Activated naive CD8-positive, alpha-beta T cell treated with anti-CD3 and anti-CD28 coated beads for 36 hours (primary cell): ENCODE data around the gene SORCS1. TPM values are rescaled to one million over a fixed set of nuclear protein-coding genes. Genes with fewer than 3 reads are reported as not detected.

Experiments
- DNase-seq: peaks from one replicate; pipeline ENCODE4 v3.0.0; 2021
- H3K27ac Mint-ChIP-seq: one replicate; pipeline ENCODE4 v1.8.0; 2022; ENCODE audit warnings: mild to moderate bottlenecking, moderate library complexity, mixed read lengths
- H3K27me3 Mint-ChIP-seq: one replicate; pipeline ENCODE4 v1.8.0; 2022; ENCODE audit warnings: mild to moderate bottlenecking, mixed read lengths
- H3K36me3 Mint-ChIP-seq: one replicate; pipeline ENCODE4 v1.8.0; 2021; ENCODE audit warnings: mild to moderate bottlenecking, mixed read lengths
- H3K4me1 Mint-ChIP-seq: one replicate; pipeline ENCODE4 v1.8.0; 2021; ENCODE audit warnings: mixed read lengths
- H3K4me3 Mint-ChIP-seq: one replicate; pipeline ENCODE4 v1.8.0; 2022; ENCODE audit warnings: mild to moderate bottlenecking, moderate library complexity, mixed read lengths
- H3K9me3 Mint-ChIP-seq: one replicate; pipeline ENCODE4 v1.8.0; 2022; ENCODE audit warnings: mixed read lengths
- total RNA-seq, 2 experiments: library from RNA; stranded (reverse); gene quantifications; one replicate each; pipeline ENCODE4 v1.2.3, GENCODE V29; 2021

The SORCS1 gene
- total RNA-seq, 2 experiments from 2014 or later: not detected

GRCh38 chr10:106832846-106833245 is 331.7 kb downstream of the SORCS1 start:
- no peaks in the 10 kb centered on the region for H3K9me3 Mint-ChIP-seq
- no peak overlapping the region for H3K4me3 Mint-ChIP-seq
- no peak for DNase-seq
- H3K36me3 Mint-ChIP-seq: no peaks in the 10 kb centered on the region
- no peak overlapping the region for H3K27ac Mint-ChIP-seq
- H3K27me3 Mint-ChIP-seq: no peaks in the 10 kb centered on the region
- peaks cover 3% of the 10 kb centered on the region for H3K4me1 Mint-ChIP-seq

- no peaks in the 10 kb centered on the region for H3K27me3 Mint-ChIP-seq
- H3K9me3 Mint-ChIP-seq: no peaks in the 10 kb centered on the region
- DNase-seq: no peak
- H3K36me3 Mint-ChIP-seq: no peaks in the 10 kb centered on the region
- H3K27ac Mint-ChIP-seq: no peak overlapping the region
- no peak overlapping the region for H3K4me3 Mint-ChIP-seq
- H3K4me1 Mint-ChIP-seq: no peaks in the 10 kb centered on the region
Observed at GRCh38 chr10:106830471-106830870, 334.0 kb downstream of the SORCS1 start.

- H3K36me3 Mint-ChIP-seq: no peaks in the 10 kb centered on the region
- DNase-seq: no peak
- H3K27ac Mint-ChIP-seq: no peak overlapping the region
- H3K4me3 Mint-ChIP-seq: no peak overlapping the region
- H3K9me3 Mint-ChIP-seq: no peaks in the 10 kb centered on the region
- no peaks in the 10 kb centered on the region for H3K27me3 Mint-ChIP-seq
- no peaks in the 10 kb centered on the region for H3K4me1 Mint-ChIP-seq
Observed at GRCh38 chr10:106830006-106830405, 334.5 kb downstream of the SORCS1 start.

- no peak for DNase-seq
- H3K4me3 Mint-ChIP-seq: no peak overlapping the region
- H3K4me1 Mint-ChIP-seq: no peaks in the 10 kb centered on the region
- H3K9me3 Mint-ChIP-seq: no peaks in the 10 kb centered on the region
- H3K36me3 Mint-ChIP-seq: no peaks in the 10 kb centered on the region
- no peak overlapping the region for H3K27ac Mint-ChIP-seq
- no peaks in the 10 kb centered on the region for H3K27me3 Mint-ChIP-seq
Observed at GRCh38 chr10:106826716-106827115, 337.8 kb downstream of the SORCS1 start.

GRCh38 chr10:106825576-106826364 is 338.7 kb downstream of the SORCS1 start:
- no peaks in the 10 kb centered on the region for H3K9me3 Mint-ChIP-seq
- no peak overlapping the region for H3K4me3 Mint-ChIP-seq
- H3K4me1 Mint-ChIP-seq: no peaks in the 10 kb centered on the region
- no peak overlapping the region for H3K27ac Mint-ChIP-seq
- no peak for DNase-seq
- no peaks in the 10 kb centered on the region for H3K27me3 Mint-ChIP-seq
- no peaks in the 10 kb centered on the region for H3K36me3 Mint-ChIP-seq

- Mint-ChIP-seq H3K27me3 (no peaks in the 10 kb centered on the region), H3K4me1 (no peaks in the 10 kb centered on the region), H3K27ac (no peak overlapping the region), H3K36me3 (no peaks in the 10 kb centered on the region), H3K4me3 (no peak overlapping the region), H3K9me3 (no peaks in the 10 kb centered on the region)
- DNase-seq: no peak
Observed at GRCh38 chr10:106820579-106820978, 343.9 kb downstream of the SORCS1 start.

- Mint-ChIP-seq H3K36me3 (no peaks in the 10 kb centered on the region), H3K4me1 (no peaks in the 10 kb centered on the region), H3K27me3 (no peaks in the 10 kb centered on the region), H3K9me3 (no peaks in the 10 kb centered on the region), H3K27ac (no peak overlapping the region), H3K4me3 (no peak overlapping the region)
- no peak for DNase-seq
Observed at GRCh38 chr10:106819490-106819889, 345.0 kb downstream of the SORCS1 start.

- Mint-ChIP-seq H3K4me1 (no peaks in the 10 kb centered on the region), H3K27me3 (no peaks in the 10 kb centered on the region), H3K4me3 (no peak overlapping the region), H3K27ac (no peak overlapping the region), H3K9me3 (no peaks in the 10 kb centered on the region), H3K36me3 (no peaks in the 10 kb centered on the region)
- no peak for DNase-seq
Observed at GRCh38 chr10:106816318-106817085, 348.0 kb downstream of the SORCS1 start.

- no peak for DNase-seq
- Mint-ChIP-seq H3K27me3 (no peaks in the 10 kb centered on the region), H3K4me3 (no peak overlapping the region), H3K9me3 (no peaks in the 10 kb centered on the region), H3K4me1 (no peaks in the 10 kb centered on the region), H3K27ac (no peak overlapping the region), H3K36me3 (no peaks in the 10 kb centered on the region)
Observed at GRCh38 chr10:106815427-106816043, 349.0 kb downstream of the SORCS1 start.

GRCh38 chr10:106804992-106805582 is 359.4 kb downstream of the SORCS1 start:
- no peaks in the 10 kb centered on the region for H3K36me3 Mint-ChIP-seq
- H3K4me3 Mint-ChIP-seq: no peak overlapping the region
- peaks cover 3% of the 10 kb centered on the region for H3K9me3 Mint-ChIP-seq
- H3K27ac Mint-ChIP-seq: no peak overlapping the region
- no peak for DNase-seq
- H3K27me3 Mint-ChIP-seq: no peaks in the 10 kb centered on the region
- no peaks in the 10 kb centered on the region for H3K4me1 Mint-ChIP-seq

- no peak overlapping the region for H3K4me3 Mint-ChIP-seq
- H3K9me3 Mint-ChIP-seq: peaks cover 2% of the 10 kb centered on the region
- no peak overlapping the region for H3K27ac Mint-ChIP-seq
- DNase-seq: no peak
- no peaks in the 10 kb centered on the region for H3K27me3 Mint-ChIP-seq
- H3K4me1 Mint-ChIP-seq: no peaks in the 10 kb centered on the region
- H3K36me3 Mint-ChIP-seq: no peaks in the 10 kb centered on the region
Observed at GRCh38 chr10:106802949-106803348, 361.6 kb downstream of the SORCS1 start.

- H3K27ac Mint-ChIP-seq: no peak overlapping the region
- peaks cover 2% of the 10 kb centered on the region for H3K9me3 Mint-ChIP-seq
- H3K4me3 Mint-ChIP-seq: no peak overlapping the region
- no peaks in the 10 kb centered on the region for H3K36me3 Mint-ChIP-seq
- no peaks in the 10 kb centered on the region for H3K27me3 Mint-ChIP-seq
- H3K4me1 Mint-ChIP-seq: no peaks in the 10 kb centered on the region
- DNase-seq: no peak
Observed at GRCh38 chr10:106799776-106800175, 364.7 kb downstream of the SORCS1 start.

GRCh38 chr10:106795619-106796018 is 368.9 kb downstream of the SORCS1 start:
- no peak for DNase-seq

GRCh38 chr10:106793617-106794016 is 370.9 kb downstream of the SORCS1 start:
- H3K4me1 Mint-ChIP-seq: no peaks in the 10 kb centered on the region
- H3K4me3 Mint-ChIP-seq: no peak overlapping the region
- DNase-seq: no peak
- H3K9me3 Mint-ChIP-seq: no peaks in the 10 kb centered on the region
- H3K27ac Mint-ChIP-seq: no peak overlapping the region
- H3K36me3 Mint-ChIP-seq: no peaks in the 10 kb centered on the region
- no peaks in the 10 kb centered on the region for H3K27me3 Mint-ChIP-seq

More at GRCh38 chr10:106795619-106796018, 368.9 kb downstream of the SORCS1 start:
- Mint-ChIP-seq H3K9me3 (no peaks in the 10 kb centered on the region), H3K4me3 (no peak overlapping the region), H3K4me1 (no peaks in the 10 kb centered on the region), H3K27me3 (no peaks in the 10 kb centered on the region), H3K27ac (no peak overlapping the region), H3K36me3 (no peaks in the 10 kb centered on the region)

GRCh38 chr10:106789623-106790022 is 374.9 kb downstream of the SORCS1 start:
- Mint-ChIP-seq H3K27ac (no peak overlapping the region), H3K4me3 (no peak overlapping the region), H3K4me1 (no peaks in the 10 kb centered on the region), H3K36me3 (no peaks in the 10 kb centered on the region), H3K9me3 (no peaks in the 10 kb centered on the region), H3K27me3 (no peaks in the 10 kb centered on the region)
- DNase-seq: no peak
